ENCODE measurements around the gene CPTP. TPM values are rescaled to one million over a fixed set of nuclear protein-coding genes. Genes with fewer than 3 reads are reported as not detected.

Gene CPTP
- total and polyA plus RNA-seq, 9 donors: 12.5 to 19.6 (median 16.9) TPM

GRCh38 chr1:1343811-1344421, 19.3 kb downstream of the CPTP start:
- Histone ChIP-seq H3K27me3 (ENCODE audit: control insufficient read depth, insufficient read depth, low read length) (no peaks in the 10 kb centered on the region), H3K9me3 (replicated peaks; ENCODE audit: control insufficient read depth, low read depth, low read length) (no peaks in the 10 kb centered on the region), H3K27ac (ENCODE audit: low read length) (no peak overlapping the region), H3K36me3 (ENCODE audit: control insufficient read depth, insufficient read depth, low read length) (peaks cover 28% of the 10 kb centered on the region), H3K4me1 (ENCODE audit: control insufficient read depth, insufficient read depth, low read length) (peaks cover 32% of the 10 kb centered on the region), H3K4me3 (ENCODE audit: low read length) (no peak overlapping the region)
- 84% methylated on average over 24 of the region's 24 CpGs for WGBS (ENCODE audit: insufficient coverage)
- no peak for DNase-seq

- Histone ChIP-seq H3K27me3 (ENCODE audit: control insufficient read depth, insufficient read depth, low read length) (no peaks in the 10 kb centered on the region), H3K9me3 (replicated peaks; ENCODE audit: control insufficient read depth, low read depth, low read length) (no peaks in the 10 kb centered on the region), H3K4me3 (ENCODE audit: low read length) (no peak overlapping the region), H3K27ac (ENCODE audit: low read length) (no peak overlapping the region), H3K36me3 (ENCODE audit: control insufficient read depth, insufficient read depth, low read length) (peaks cover 19% of the 10 kb centered on the region), H3K4me1 (ENCODE audit: control insufficient read depth, insufficient read depth, low read length) (peaks cover 32% of the 10 kb centered on the region)
- DNase-seq: no peak
- WGBS (ENCODE audit: insufficient coverage): 70% methylated on average over 13 of the region's 15 CpGs
Measured at GRCh38 chr1:1344655-1345361, 20.2 kb downstream of the CPTP start.

GRCh38 chr1:1345384-1345783, 20.8 kb downstream of the CPTP start:
- H3K27ac ChIP-seq (ENCODE audit: low read length): no peak overlapping the region
- WGBS (ENCODE audit: insufficient coverage): 81% methylated on average over 16 of the region's 16 CpGs
- no peaks in the 10 kb centered on the region for H3K27me3 ChIP-seq (ENCODE audit: control insufficient read depth, insufficient read depth, low read length)
- H3K4me3 ChIP-seq (ENCODE audit: low read length): no peak overlapping the region
- no peaks in the 10 kb centered on the region for H3K9me3 ChIP-seq (replicated peaks; ENCODE audit: control insufficient read depth, low read depth, low read length)
- H3K4me1 ChIP-seq (ENCODE audit: control insufficient read depth, insufficient read depth, low read length): peaks cover 32% of the 10 kb centered on the region
- peaks cover 14% of the 10 kb centered on the region for H3K36me3 ChIP-seq (ENCODE audit: control insufficient read depth, insufficient read depth, low read length)
- DNase-seq: no peak

- H3K9me3 ChIP-seq (replicated peaks; ENCODE audit: control insufficient read depth, low read depth, low read length): no peaks in the 10 kb centered on the region
- peaks cover 9% of the 10 kb centered on the region for H3K36me3 ChIP-seq (ENCODE audit: control insufficient read depth, insufficient read depth, low read length)
- no peaks in the 10 kb centered on the region for H3K27me3 ChIP-seq (ENCODE audit: control insufficient read depth, insufficient read depth, low read length)
- peaks cover 32% of the 10 kb centered on the region for H3K4me1 ChIP-seq (ENCODE audit: control insufficient read depth, insufficient read depth, low read length)
- no peak for DNase-seq
- H3K4me3 ChIP-seq (ENCODE audit: low read length): no peak overlapping the region
- H3K27ac ChIP-seq (ENCODE audit: low read length): no peak overlapping the region
- WGBS (ENCODE audit: insufficient coverage): 82% methylated on average over 11 of the region's 12 CpGs
Measured at GRCh38 chr1:1345860-1346500, 21.4 kb downstream of the CPTP start.

GRCh38 chr1:1346501-1346890, 21.9 kb downstream of the CPTP start:
- Histone ChIP-seq H3K4me3 (ENCODE audit: low read length) (no peak overlapping the region), H3K27me3 (ENCODE audit: control insufficient read depth, insufficient read depth, low read length) (no peaks in the 10 kb centered on the region), H3K36me3 (ENCODE audit: control insufficient read depth, insufficient read depth, low read length) (peaks cover 4% of the 10 kb centered on the region), H3K4me1 (ENCODE audit: control insufficient read depth, insufficient read depth, low read length) (peaks cover 34% of the 10 kb centered on the region), H3K9me3 (replicated peaks; ENCODE audit: control insufficient read depth, low read depth, low read length) (no peaks in the 10 kb centered on the region), H3K27ac (ENCODE audit: low read length) (no peak overlapping the region)
- DNase-seq: no peak
- 90% methylated on average over 8 of the region's 10 CpGs for WGBS (ENCODE audit: insufficient coverage)

GRCh38 chr1:1347026-1347595, 22.5 kb downstream of the CPTP start:
- DNase-seq: no peak
- peaks cover 40% of the 10 kb centered on the region for H3K4me1 ChIP-seq (ENCODE audit: control insufficient read depth, insufficient read depth, low read length)
- 85% methylated on average over 8 of the region's 10 CpGs for WGBS (ENCODE audit: insufficient coverage)
- peak overlapping the region; percentile 66 for H3K4me3 ChIP-seq (ENCODE audit: low read length)
- H3K27ac ChIP-seq (ENCODE audit: low read length): no peak overlapping the region
- H3K36me3 ChIP-seq (ENCODE audit: control insufficient read depth, insufficient read depth, low read length): peaks cover 1% of the 10 kb centered on the region
- H3K27me3 ChIP-seq (ENCODE audit: control insufficient read depth, insufficient read depth, low read length): peaks cover 4% of the 10 kb centered on the region
- no peaks in the 10 kb centered on the region for H3K9me3 ChIP-seq (replicated peaks; ENCODE audit: control insufficient read depth, low read depth, low read length)

- 19% methylated on average over 21 of the region's 26 CpGs for WGBS (ENCODE audit: insufficient coverage)
- H3K4me1 ChIP-seq (ENCODE audit: control insufficient read depth, insufficient read depth, low read length): peaks cover 48% of the 10 kb centered on the region
Measured at GRCh38 chr1:1347663-1348419, 23.2 kb downstream of the CPTP start.

GRCh38 chr1:1348420-1349255, 24.0 kb downstream of the CPTP start:
- Histone ChIP-seq H3K36me3 (ENCODE audit: control insufficient read depth, insufficient read depth, low read length) (peaks cover 15% of the 10 kb centered on the region), H3K27me3 (ENCODE audit: control insufficient read depth, insufficient read depth, low read length) (peaks cover 19% of the 10 kb centered on the region), H3K4me3 (ENCODE audit: low read length) (peak overlapping the region; percentile 66), H3K4me1 (ENCODE audit: control insufficient read depth, insufficient read depth, low read length) (peaks cover 56% of the 10 kb centered on the region), H3K27ac (ENCODE audit: low read length) (peak overlapping the region; percentile 49), H3K9me3 (replicated peaks; ENCODE audit: control insufficient read depth, low read depth, low read length) (no peaks in the 10 kb centered on the region)
- under 1% methylated on average over 108 of the region's 109 CpGs for WGBS (ENCODE audit: insufficient coverage)
- DNase-seq: peak; percentile 62

More at GRCh38 chr1:1347663-1348419, 23.2 kb downstream of the CPTP start:
- Histone ChIP-seq H3K36me3 (ENCODE audit: control insufficient read depth, insufficient read depth, low read length) (peaks cover 9% of the 10 kb centered on the region), H3K27me3 (ENCODE audit: control insufficient read depth, insufficient read depth, low read length) (peaks cover 11% of the 10 kb centered on the region), H3K9me3 (replicated peaks; ENCODE audit: control insufficient read depth, low read depth, low read length) (no peaks in the 10 kb centered on the region), H3K4me3 (ENCODE audit: low read length) (peak overlapping the region; percentile 66), H3K27ac (ENCODE audit: low read length) (peak overlapping the region; percentile 49)
- no peak for DNase-seq

GRCh38 chr1:1349256-1350012, 24.8 kb downstream of the CPTP start, which contains the start of gene DVL1:
DVL1 (minus strand) TSS chr1:1349418; CDS start chr1:1349065, 353 bp downstream.
- Histone ChIP-seq H3K4me1 (ENCODE audit: control insufficient read depth, insufficient read depth, low read length) (peaks cover 60% of the 10 kb centered on the region), H3K4me3 (ENCODE audit: low read length) (peak within 1 kb of the TSS; percentile 66), H3K27ac (ENCODE audit: low read length) (peak within 1 kb of the TSS; percentile 65), H3K27me3 (ENCODE audit: control insufficient read depth, insufficient read depth, low read length) (peaks cover 27% of the 10 kb centered on the region), H3K9me3 (replicated peaks; ENCODE audit: control insufficient read depth, low read depth, low read length) (no peaks in the 10 kb centered on the region), H3K36me3 (ENCODE audit: control insufficient read depth, insufficient read depth, low read length) (peaks cover 21% of the 10 kb centered on the region)
- under 1% methylated on average over 112 of the region's 122 CpGs for WGBS (ENCODE audit: insufficient coverage)
- DNase-seq: peak; percentile 87

Measured in muscle of leg (tissue), 11 donors.